Thoracic aorta (tissue), 2 donors: ENCODE data around the gene TMEM130. TPM values are rescaled to one million over a fixed set of nuclear protein-coding genes. Genes with fewer than 3 reads are reported as not detected.

Experiments used
- ATAC-seq: fragments of 150-250 bp; one replicate; pipeline ENCODE4 v1.8.0; 2017; ENCODE audit warnings: low read depth; ENCODE audit not compliant: insufficient number of reproducible peaks, low FRiP score
- DNase-seq: peaks from one replicate; pipeline ENCODE4 v3.0.0-alpha.2; 2020; ENCODE audit warnings: low spot score
- H3K27ac ChIP-seq, 2 donors: fragments of 200-600 bp; sonication (generic); 1 replicate in 1 of 2; 2 replicates in 1 of 2; pipeline ENCODE4 v1.5.1; 2016; ENCODE audit warnings: mild to moderate bottlenecking in 2 of 2, moderate library complexity in 2 of 2
- H3K27me3 ChIP-seq: fragments of 200-600 bp; sonication (generic); replicated peaks from 2 replicates; pipeline ENCODE4 v1.6.0; 2016; ENCODE audit warnings: mild to moderate bottlenecking; ENCODE audit not compliant: insufficient read depth
- H3K36me3 ChIP-seq: fragments of 200-600 bp; sonication (generic); one replicate; pipeline ENCODE4 v1.5.1; 2016
- H3K4me1 ChIP-seq, 2 donors: fragments of 200-600 bp; sonication (generic); 1 replicate in 1 of 2; 2 replicates in 1 of 2; pipeline versions ENCODE4 v1.5.1 to v1.6.0; 2016; ENCODE audit warnings: low read depth in 2 of 2, mild to moderate bottlenecking in 1 of 2; ENCODE audit not compliant: control insufficient read depth in 1 of 2
- H3K4me3 ChIP-seq: fragments of 200-600 bp; sonication (generic); 2 replicates; pipeline ENCODE4 v1.5.1; 2016; ENCODE audit warnings: mild to moderate bottlenecking
- H3K9me3 ChIP-seq: fragments of 200-600 bp; sonication (generic); 2 replicates; pipeline ENCODE4 v1.5.1; 2016
- CTCF ChIP-seq: fragments of 200-600 bp; sonication (generic); IDR thresholded peaks from one replicate; pipeline ENCODE4 v1.5.1; 2019; ENCODE audit warnings: antibody characterized with exemption
- total RNA-seq, 2 donors: library from RNA; depleted of rRNA; stranded (reverse); fragments of >200 nt; gene quantifications; one replicate each; pipeline versions ENCODE4 v1.1.0 to v1.2.3, GENCODE V29; 2016

Gene TMEM130
- total RNA-seq, 2 donors from 2014 or later: 26.2 to 57.0 TPM

GRCh38 chr7:98834949-98835348 is 34.9 kb downstream of the TMEM130 start:
- Histone ChIP-seq H3K4me3 (no peak overlapping the region), H3K27ac (no peak overlapping the region), H3K9me3 (no peaks in the 10 kb centered on the region), H3K27me3 (no peaks in the 10 kb centered on the region), H3K4me1 (no peaks in the 10 kb centered on the region), H3K36me3 (no peaks in the 10 kb centered on the region)
- DNase-seq (no peak), ATAC-seq (no peak)
- TF ChIP-seq CTCF: no peak

GRCh38 chr7:98833022-98833421 is 36.8 kb downstream of the TMEM130 start:
- Histone ChIP-seq H3K36me3 (no peaks in the 10 kb centered on the region), H3K27ac (no peak overlapping the region), H3K4me3 (no peak overlapping the region), H3K27me3 (no peaks in the 10 kb centered on the region), H3K4me1 (no peaks in the 10 kb centered on the region), H3K9me3 (no peaks in the 10 kb centered on the region)
- TF ChIP-seq CTCF: no peak
- DNase-seq (no peak), ATAC-seq (no peak)

GRCh38 chr7:98831641-98832221 is 38.1 kb downstream of the TMEM130 start:
- Histone ChIP-seq H3K4me1 (peaks cover 4 to 12% of the 10 kb centered on the region in 2 donors), H3K27me3 (no peaks in the 10 kb centered on the region), H3K27ac (no peak overlapping the region), H3K4me3 (no peak overlapping the region), H3K36me3 (no peaks in the 10 kb centered on the region), H3K9me3 (no peaks in the 10 kb centered on the region)
- ATAC-seq (no peak), DNase-seq (no peak)
- peak; percentile 32 for TF ChIP-seq CTCF

GRCh38 chr7:98830972-98831548 is 38.8 kb downstream of the TMEM130 start:
- DNase-seq (no peak), ATAC-seq (no peak)

GRCh38 chr7:98828368-98828767 is 41.4 kb downstream of the TMEM130 start:
- Histone ChIP-seq H3K27me3 (no peaks in the 10 kb centered on the region), H3K36me3 (no peaks in the 10 kb centered on the region), H3K27ac (no peak overlapping the region), H3K4me3 (no peak overlapping the region), H3K9me3 (no peaks in the 10 kb centered on the region), H3K4me1 (peaks cover 12 to 23% of the 10 kb centered on the region in 2 donors)
- TF ChIP-seq CTCF: no peak
- DNase-seq (no peak), ATAC-seq (no peak)

More at GRCh38 chr7:98830972-98831548, 38.8 kb downstream of the TMEM130 start:
- Histone ChIP-seq H3K27ac (no peak overlapping the region), H3K4me1 (peaks cover 10 to 17% of the 10 kb centered on the region in 2 donors), H3K9me3 (no peaks in the 10 kb centered on the region), H3K4me3 (no peak overlapping the region), H3K27me3 (no peaks in the 10 kb centered on the region), H3K36me3 (no peaks in the 10 kb centered on the region)
- no peak for TF ChIP-seq CTCF
